Osteocyte (in vitro differentiated cells): ENCODE data around the gene PRKAR2B. TPM values are rescaled to one million over a fixed set of nuclear protein-coding genes. Genes with fewer than 3 reads are reported as not detected.

Experiments used
- DNase-seq: peaks from one replicate; pipeline ENCODE4 v3.0.0; 2021; ENCODE audit warnings: mixed read lengths; ENCODE audit not compliant: unreplicated experiment; ENCODE audit errors: extremely low spot score
- H3K27ac Mint-ChIP-seq: one replicate; pipeline ENCODE4 v1.8.0; 2021; ENCODE audit warnings: mild to moderate bottlenecking, mixed read lengths; ENCODE audit not compliant: unreplicated experiment
- H3K27me3 Mint-ChIP-seq: one replicate; pipeline ENCODE4 v1.8.0; 2021; ENCODE audit warnings: mixed read lengths; ENCODE audit not compliant: unreplicated experiment
- H3K36me3 Mint-ChIP-seq: one replicate; pipeline ENCODE4 v1.8.0; 2021; ENCODE audit warnings: mixed read lengths; ENCODE audit not compliant: unreplicated experiment
- H3K4me1 Mint-ChIP-seq: one replicate; pipeline ENCODE4 v1.8.0; 2021; ENCODE audit warnings: mixed read lengths; ENCODE audit not compliant: unreplicated experiment
- H3K4me3 Mint-ChIP-seq: one replicate; pipeline ENCODE4 v1.8.0; 2021; ENCODE audit warnings: mild to moderate bottlenecking, moderate library complexity, mixed read lengths; ENCODE audit not compliant: unreplicated experiment
- H3K9me3 Mint-ChIP-seq: one replicate; pipeline ENCODE4 v1.8.0; 2021; ENCODE audit warnings: mixed read lengths; ENCODE audit not compliant: unreplicated experiment
- CTCF ChIP-seq: fragments of 200-600 bp; sonication (generic); IDR thresholded peaks from 2 replicates; pipeline ENCODE4 v1.5.0; 2021; ENCODE audit warnings: antibody characterized with exemption, mild to moderate bottlenecking, moderate library complexity
- total RNA-seq: library from RNA; stranded (reverse); gene quantifications from 2 replicates; pipeline ENCODE4 v1.2.1, GENCODE V29; 2021

The PRKAR2B gene
- total RNA-seq, 1 donor from 2014 or later = 3.3 TPM

DNA sequence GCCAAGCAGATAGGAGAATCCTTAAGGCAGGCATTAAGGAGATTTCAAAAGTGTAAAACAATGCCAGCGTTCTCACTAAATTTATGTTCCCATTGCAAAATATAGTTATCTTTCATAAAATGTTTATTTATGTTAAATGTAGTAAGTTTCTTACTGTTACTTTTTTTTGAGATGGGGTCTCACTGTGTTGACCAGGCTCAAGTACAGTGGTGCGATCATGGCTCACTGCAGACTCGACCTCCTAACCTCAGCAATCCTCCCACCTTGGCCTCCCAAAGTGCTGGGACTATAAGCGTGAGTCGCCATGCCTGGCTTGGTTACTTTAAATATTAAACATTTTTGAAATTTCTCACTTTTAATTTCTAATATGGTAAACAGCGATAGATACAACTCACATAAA is 31.8 kb upstream of the PRKAR2B start:
- Mint-ChIP-seq H3K36me3 (no peaks in the 10 kb centered on the region), H3K9me3 (no peaks in the 10 kb centered on the region), H3K27me3 (peaks cover 8% of the 10 kb centered on the region), H3K4me1 (no peaks in the 10 kb centered on the region), H3K4me3 (no peak overlapping the region), H3K27ac (no peak overlapping the region)
- DNase-seq = no peak
- no peak for TF ChIP-seq CTCF

DNA sequence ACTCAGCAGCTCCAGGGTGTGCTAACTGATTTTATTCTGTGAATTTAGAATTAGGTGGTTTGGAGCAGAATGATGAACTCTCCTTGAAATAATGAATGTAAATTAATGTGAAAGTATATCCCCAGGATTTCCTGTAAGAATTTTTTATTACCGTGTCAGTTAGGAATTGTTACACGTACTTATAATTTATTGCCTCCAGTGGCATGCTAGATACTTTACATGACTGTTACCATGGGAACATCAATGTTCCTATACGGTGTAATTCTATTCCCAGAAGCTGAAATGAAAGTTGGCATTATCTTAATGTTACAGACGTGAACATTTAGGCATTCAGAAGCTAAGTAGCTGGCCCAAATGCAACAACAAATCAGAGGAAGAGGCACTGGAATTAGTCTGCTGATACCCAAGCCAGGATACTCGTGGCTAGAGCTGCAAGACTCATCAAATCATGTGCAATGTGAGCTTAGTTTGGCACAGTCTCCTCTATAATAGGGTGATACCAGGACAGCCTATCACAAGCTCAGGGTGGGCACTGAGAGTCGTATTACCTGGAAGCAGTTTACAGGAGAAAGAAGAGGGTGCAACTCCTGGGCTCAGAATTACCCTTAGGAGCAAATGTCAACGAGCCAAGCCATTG is 30.0 kb upstream of the PRKAR2B start:
- H3K4me3 Mint-ChIP-seq = no peak overlapping the region
- no peak for DNase-seq
- no peaks in the 10 kb centered on the region for H3K4me1 Mint-ChIP-seq
- no peak for TF ChIP-seq CTCF
- no peak overlapping the region for H3K27ac Mint-ChIP-seq
- H3K9me3 Mint-ChIP-seq = no peaks in the 10 kb centered on the region
- no peaks in the 10 kb centered on the region for H3K36me3 Mint-ChIP-seq
- H3K27me3 Mint-ChIP-seq = peaks cover 8% of the 10 kb centered on the region

DNA sequence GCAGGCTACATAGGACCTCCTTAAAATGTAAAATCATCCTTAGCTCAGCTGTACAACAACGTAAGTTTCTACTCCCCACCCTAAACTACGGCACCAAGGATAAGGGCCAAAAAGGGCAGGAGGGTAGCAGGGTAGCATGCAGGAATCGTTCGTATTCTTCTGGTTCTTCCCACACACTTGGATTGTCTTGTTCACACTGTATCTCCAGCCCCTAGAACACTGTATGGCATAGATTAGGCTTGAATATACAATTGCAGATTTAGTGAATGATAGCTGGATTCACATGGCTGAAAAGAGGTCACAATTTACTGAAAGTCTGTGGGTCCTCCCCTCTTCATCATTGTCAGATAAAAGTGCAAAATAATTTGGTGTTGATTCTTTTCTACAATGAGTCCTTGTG is 28.2 kb upstream of the PRKAR2B start:
- no peak for DNase-seq
- peaks cover 11% of the 10 kb centered on the region for H3K27me3 Mint-ChIP-seq
- H3K4me3 Mint-ChIP-seq = no peak overlapping the region
- H3K4me1 Mint-ChIP-seq = no peaks in the 10 kb centered on the region
- H3K27ac Mint-ChIP-seq = no peak overlapping the region
- H3K9me3 Mint-ChIP-seq = no peaks in the 10 kb centered on the region
- no peak for TF ChIP-seq CTCF
- no peaks in the 10 kb centered on the region for H3K36me3 Mint-ChIP-seq

DNA sequence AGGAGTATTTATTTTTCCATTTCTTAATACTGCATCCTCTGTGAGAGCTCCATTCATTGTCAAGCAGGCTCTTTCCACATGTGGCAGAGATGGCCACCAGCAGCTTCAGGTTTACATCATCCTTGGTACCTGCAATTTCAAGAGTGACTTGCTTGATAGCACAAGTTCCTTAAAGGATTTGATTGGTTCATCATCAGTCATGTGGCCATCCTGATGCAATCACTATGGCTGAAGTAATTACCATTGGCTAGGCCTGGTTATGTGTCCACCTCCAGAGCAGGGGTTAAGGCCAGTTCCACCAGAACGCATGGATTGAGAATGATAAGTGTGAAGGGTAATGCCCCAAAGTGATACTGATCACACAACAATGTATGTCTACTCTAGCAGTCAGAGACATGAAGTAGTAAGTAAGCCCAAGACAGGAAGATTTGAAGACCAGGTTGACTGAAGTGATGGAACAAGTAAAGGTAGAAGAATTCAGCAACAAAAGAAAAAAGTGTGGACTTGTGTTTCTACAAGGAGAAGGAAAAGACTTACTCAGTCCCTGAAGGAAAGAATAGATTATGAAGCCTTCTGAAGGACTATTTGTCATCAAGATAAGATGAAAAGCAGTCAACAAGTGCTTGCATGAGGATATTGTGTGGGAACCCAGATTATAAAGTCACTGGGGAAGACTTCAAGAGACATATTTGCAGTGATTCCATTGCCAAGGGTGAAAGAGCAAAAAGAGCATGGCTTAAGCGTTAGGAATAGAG is 26.4 kb upstream of the PRKAR2B start:
- no peak for TF ChIP-seq CTCF
- Mint-ChIP-seq H3K36me3 (no peaks in the 10 kb centered on the region), H3K4me1 (no peaks in the 10 kb centered on the region), H3K27ac (no peak overlapping the region), H3K4me3 (no peak overlapping the region), H3K9me3 (no peaks in the 10 kb centered on the region), H3K27me3 (peaks cover 11% of the 10 kb centered on the region)
- no peak for DNase-seq

DNA sequence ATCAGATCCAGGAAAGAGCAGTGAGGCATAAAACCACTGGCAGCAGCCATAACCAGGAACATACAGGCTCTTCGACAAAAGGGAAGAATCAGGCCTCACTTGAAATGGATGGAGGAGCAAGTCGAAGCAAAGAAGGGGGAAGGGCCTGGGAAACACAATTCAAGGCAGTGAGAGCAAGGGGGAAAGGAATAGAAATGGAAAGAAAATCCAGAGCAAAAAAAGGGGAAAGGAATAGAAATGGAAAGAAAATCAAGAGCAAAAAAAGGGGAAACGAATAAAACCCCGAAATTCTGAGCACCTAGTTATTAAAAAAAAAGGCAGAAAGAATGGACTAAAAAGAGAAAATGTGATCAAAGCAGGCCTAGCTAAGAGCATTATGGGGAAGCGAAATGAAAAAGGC is 24.1 kb upstream of the PRKAR2B start:
- peaks cover 4% of the 10 kb centered on the region for H3K9me3 Mint-ChIP-seq
- DNase-seq = no peak
- no peak for TF ChIP-seq CTCF
- H3K4me3 Mint-ChIP-seq = no peak overlapping the region
- H3K27me3 Mint-ChIP-seq = peaks cover 11% of the 10 kb centered on the region
- no peak overlapping the region for H3K27ac Mint-ChIP-seq
- H3K36me3 Mint-ChIP-seq = peaks cover 3% of the 10 kb centered on the region
- H3K4me1 Mint-ChIP-seq = no peaks in the 10 kb centered on the region
